PC-9 (cell line): ENCODE results near the gene PRKAG2. TPM values are rescaled to one million over a fixed set of nuclear protein-coding genes. Genes with fewer than 3 reads are reported as not detected.

ENCODE experiments used
- BruUV-seq: library from RNA; stranded (reverse); fragments of 400-500 nt; replicated peaks from 2 replicates; lab custom pipeline; 2021; lab: Mats Ljungman, UMichigan
- CTCF ChIA-PET: fragments of 300-600 bp; sonication (Branson Sonifier 250); formaldehyde crosslinking; loops from one replicate; lab custom pipeline; 2022; ENCODE audit warnings: antibody characterized with exemption; lab: Charles Lee
- POLR2A ChIA-PET: fragments of 300-600 bp; sonication (Branson Sonifier 250); formaldehyde crosslinking; loops from one replicate; lab custom pipeline; 2022; ENCODE audit warnings: antibody characterized with exemption; ENCODE audit not compliant: unreplicated experiment; lab: Charles Lee
- DNase-seq, 2 experiments: peaks; one replicate each; pipeline versions ENCODE4 v3.0.0 to v3.0.0-alpha.2; 2015 to 2022; ENCODE audit warnings: mixed read lengths in 1 of 2
- H2AFZ ChIP-seq: fragments of 200-600 bp; sonication (generic); 2 replicates; pipeline ENCODE4 v1.8.1; 2017; ENCODE audit warnings: antibody characterized with exemption
- H3F3A ChIP-seq: fragments of 200-600 bp; sonication (generic); 2 replicates; pipeline ENCODE4 v1.8.1; 2017; ENCODE audit warnings: antibody characterized with exemption, mild to moderate bottlenecking, low read depth; ENCODE audit not compliant: insufficient read depth
- H3K27ac ChIP-seq: fragments of 200-600 bp; sonication (generic); 2 replicates; pipeline ENCODE4 v1.6.1; 2016; ENCODE audit warnings: mixed run types
- H3K27me3 ChIP-seq: fragments of 200-600 bp; sonication (generic); 2 replicates; pipeline ENCODE4 v1.6.1; 2016; ENCODE audit warnings: low read depth, mixed run types; ENCODE audit not compliant: insufficient read depth
- H3K36me3 ChIP-seq: fragments of 200-600 bp; sonication (generic); 2 replicates; pipeline ENCODE4 v1.6.1; 2016; ENCODE audit warnings: low read depth, mixed run types
- H3K4me1 ChIP-seq: fragments of 200-600 bp; sonication (generic); replicated peaks from 2 replicates; pipeline ENCODE4 v1.6.1; 2016; ENCODE audit warnings: mixed run types; ENCODE audit not compliant: insufficient read depth
- H3K4me2 ChIP-seq: fragments of 200-600 bp; sonication (generic); 2 replicates; pipeline ENCODE4 v1.6.1; 2017; ENCODE audit warnings: mixed run types
- H3K4me3 ChIP-seq: fragments of 200-600 bp; sonication (generic); 2 replicates; pipeline ENCODE4 v1.6.1; 2016; ENCODE audit warnings: mixed run types
- H3K79me2 ChIP-seq: fragments of 200-600 bp; sonication (generic); 2 replicates; pipeline ENCODE4 v1.6.1; 2017; ENCODE audit warnings: low read depth, mixed run types
- H3K9me2 ChIP-seq: fragments of 200-600 bp; sonication (generic); 2 replicates; pipeline ENCODE4 v1.8.1; 2017; ENCODE audit warnings: mild to moderate bottlenecking; ENCODE audit not compliant: insufficient read depth
- H3K9me3 ChIP-seq: fragments of 200-600 bp; sonication (generic); 2 replicates; pipeline ENCODE4 v1.8.1; 2016; ENCODE audit warnings: low read depth; ENCODE audit not compliant: insufficient read depth
- H4K20me1 ChIP-seq: fragments of 200-600 bp; sonication (generic); 2 replicates; pipeline ENCODE4 v1.8.1; 2017; ENCODE audit not compliant: insufficient read depth
- CTCF ChIP-seq: fragments of 200-600 bp; sonication (generic); conservative IDR thresholded peaks from 2 replicates; pipeline ENCODE4 v1.6.1; 2017; ENCODE audit warnings: mixed run types, antibody characterized with exemption, mild to moderate bottlenecking, moderate library complexity
- EZH2 ChIP-seq: fragments of 200-600 bp; sonication (generic); IDR thresholded peaks from 2 replicates; pipeline ENCODE4 v1.8.0; 2017; ENCODE audit warnings: antibody characterized with exemption, low read depth
- intact Hi-C: fragments of 100-400 bp; cut with micrococcal nuclease; formaldehyde crosslinking; loops from one replicate; pipeline ENCODE4 v1.10.0; 2022; ENCODE audit not compliant: unreplicated experiment
- total RNA-seq: library from RNA; stranded (reverse); gene quantifications from 2 replicates; pipeline ENCODE4 v1.2.3, GENCODE V29; 2021

The PRKAG2 gene
- total RNA-seq, 1 experiment from 2014 or later, result 37.3 TPM

DNA sequence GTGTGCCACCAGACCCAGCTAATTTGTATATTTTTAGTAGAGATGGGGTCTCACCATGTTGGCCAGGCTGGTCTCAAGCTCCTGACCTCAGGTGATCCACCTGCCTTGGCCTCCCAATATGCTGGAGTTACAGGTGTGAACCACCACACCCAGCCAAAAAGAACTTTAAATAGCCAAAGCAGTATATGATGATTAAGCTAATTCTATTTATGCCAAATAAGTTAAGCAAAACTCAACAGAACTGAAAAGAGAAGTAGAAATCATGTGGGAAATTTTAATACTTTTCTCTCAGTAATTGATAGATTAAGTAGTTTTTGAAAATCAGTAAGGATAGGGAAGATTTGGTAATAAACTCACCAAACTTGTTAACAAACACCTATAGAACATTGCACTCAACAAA, 332.7 kb downstream of the PRKAG2 start:
- no peak for DNase-seq
- POLR2A ChIA-PET, result no interaction called here
- Histone ChIP-seq H3K9me2 (no peaks in the 10 kb centered on the region), H2AFZ (no peak overlapping the region), H3K4me2 (no peak overlapping the region), H3K9me3 (no peaks in the 10 kb centered on the region), H3K79me2 (no peaks in the 10 kb centered on the region), H4K20me1 (no peaks in the 10 kb centered on the region), H3K4me1 (no peaks in the 10 kb centered on the region), H3K27ac (no peak overlapping the region), H3K27me3 (no peaks in the 10 kb centered on the region), H3K36me3 (no peaks in the 10 kb centered on the region), H3K4me3 (no peak overlapping the region), H3F3A (no peaks in the 10 kb centered on the region)
- no peak for TF ChIP-seq EZH2
- no peak for TF ChIP-seq CTCF
- intact Hi-C loops, result no loop called here
- CTCF ChIA-PET, result interaction anchor here (0.7 kb wide), 1 partner anchor 151 kb away, joined by 3 read pairs; no protein-coding TSS in a partner anchor
- BruUV-seq, result no TSS peak

GRCh38 chr7:151542606-151543130, 334.2 kb downstream of the PRKAG2 start:
- TF ChIP-seq EZH2, result no peak
- no peak for TF ChIP-seq CTCF
- no peaks in the 10 kb centered on the region for H3K36me3 ChIP-seq
- H3K27ac ChIP-seq, result no peak overlapping the region
- H4K20me1 ChIP-seq, result no peaks in the 10 kb centered on the region
- no peaks in the 10 kb centered on the region for H3K9me2 ChIP-seq
- intact Hi-C loops, result no loop called here
- H3K4me2 ChIP-seq, result no peak overlapping the region
- no peak overlapping the region for H3K4me3 ChIP-seq
- H3K9me3 ChIP-seq, result no peaks in the 10 kb centered on the region
- H3K4me1 ChIP-seq, result no peaks in the 10 kb centered on the region
- ChIA-PET POLR2A (no interaction called here), CTCF (interaction anchor here (0.7 kb wide), 1 partner anchor 437 kb away, joined by 23 read pairs; no protein-coding TSS in a partner anchor)
- H3K79me2 ChIP-seq, result no peaks in the 10 kb centered on the region
- no TSS peak for BruUV-seq
- H3K27me3 ChIP-seq, result no peaks in the 10 kb centered on the region
- no peak overlapping the region for H2AFZ ChIP-seq
- no peak for DNase-seq
- H3F3A ChIP-seq, result no peaks in the 10 kb centered on the region

DNA sequence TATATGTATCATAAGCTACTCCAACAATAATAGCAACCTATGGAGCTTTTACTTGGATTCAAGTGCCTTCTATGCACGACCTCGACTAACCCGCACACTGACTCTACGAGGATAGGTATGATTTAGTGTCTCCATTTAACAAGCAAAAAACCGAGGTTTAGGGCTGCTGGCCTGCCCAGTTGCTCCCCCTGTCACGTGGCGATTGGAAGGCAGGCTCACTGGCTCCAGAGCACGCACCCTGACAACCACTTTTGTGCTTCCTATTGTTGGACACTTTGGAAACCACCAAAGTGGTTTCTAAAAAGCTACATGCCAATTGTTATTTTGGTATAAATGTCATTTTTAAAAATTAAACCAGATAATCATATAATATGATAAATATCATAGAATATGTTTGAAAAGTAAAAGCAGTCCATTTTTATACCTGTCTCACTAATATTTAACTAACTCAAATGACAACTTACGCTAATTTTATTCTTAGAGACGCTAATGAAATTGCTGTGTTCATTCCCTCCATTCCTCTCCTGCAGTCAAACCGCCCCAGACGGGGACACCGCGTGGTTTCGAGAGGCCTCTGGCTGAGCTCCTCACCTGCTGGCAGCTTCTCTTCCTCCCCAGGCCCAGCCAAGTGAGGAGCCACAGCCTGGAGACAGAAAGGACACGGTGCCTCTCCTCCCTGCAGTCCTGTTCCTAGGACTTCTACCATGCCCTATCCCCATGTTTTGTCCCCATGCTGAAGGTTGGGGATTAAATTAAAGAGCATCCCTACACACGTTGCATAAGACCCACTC, 335.0 kb downstream of the PRKAG2 start:
- no TSS peak for BruUV-seq
- intact Hi-C loops, result no loop called here
- Histone ChIP-seq H4K20me1 (no peaks in the 10 kb centered on the region), H3K79me2 (no peaks in the 10 kb centered on the region), H3K9me3 (no peaks in the 10 kb centered on the region), H3K4me2 (no peak overlapping the region), H3K27ac (no peak overlapping the region), H3K36me3 (no peaks in the 10 kb centered on the region), H3K4me3 (no peak overlapping the region), H3F3A (no peaks in the 10 kb centered on the region), H3K4me1 (no peaks in the 10 kb centered on the region), H2AFZ (no peak overlapping the region), H3K9me2 (no peaks in the 10 kb centered on the region), H3K27me3 (no peaks in the 10 kb centered on the region)
- TF ChIP-seq CTCF (no peak), EZH2 (no peak)
- ChIA-PET CTCF (no interaction called here), POLR2A (no interaction called here)
- no peak for DNase-seq
